ENCODE data around the gene HINT3.
"Not testable (repeated sequence)": the region's sequence is repeated elsewhere in the genome, so short reads cannot be mapped to it uniquely, and the experiment has no call there.

The HINT3 gene

GRCh38 chr6:126010040-126010439, 53.5 kb downstream of the HINT3 start:
- DNase-seq: no peak

- DNase-seq: no peak
These were observed 59.3 kb downstream of the HINT3 start for GRCh38 chr6:126015863-126016262.

GRCh38 chr6:126016591-126016990, 60.0 kb downstream of the HINT3 start:
- DNase-seq: no peak

- no peak for DNase-seq
These were observed 61.1 kb downstream of the HINT3 start for GRCh38 chr6:126017668-126018067.

DNA sequence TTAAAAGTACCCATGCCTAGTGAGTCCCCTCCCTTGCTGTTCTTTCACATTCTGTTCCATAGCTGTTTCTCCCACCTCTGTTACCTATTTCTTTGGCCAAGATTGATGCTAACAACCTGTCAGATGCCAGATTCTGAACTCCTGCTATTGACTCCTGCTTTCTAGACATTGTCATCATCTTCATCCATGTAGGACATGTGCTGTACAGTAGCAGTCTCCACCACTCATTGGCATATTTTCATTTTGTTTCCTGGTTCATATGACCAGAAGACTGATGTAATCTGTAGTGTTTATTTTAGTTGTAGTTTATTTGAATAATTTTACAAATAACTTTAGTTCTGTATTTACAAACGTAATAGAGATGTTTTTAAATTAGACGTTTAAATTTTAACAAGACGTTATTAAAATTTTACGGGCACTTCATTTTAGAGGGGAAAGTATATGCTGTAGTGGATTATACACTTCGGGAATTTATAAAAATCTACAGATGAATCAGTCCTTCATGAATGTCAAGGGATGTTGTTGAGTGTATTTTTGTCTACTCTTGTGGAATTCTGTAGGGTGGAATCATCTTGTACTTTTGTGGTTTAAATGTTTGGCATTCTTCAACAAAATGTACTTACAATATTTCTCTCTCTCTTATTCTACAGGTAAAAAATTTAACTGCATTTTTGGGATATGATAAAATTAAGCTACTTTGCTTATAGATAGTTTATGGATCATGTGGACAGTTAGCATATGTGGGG, 63.9 kb downstream of the HINT3 start:
- DNase-seq: no peak

- DNase-seq: not testable (repeated sequence)
These were observed 66.9 kb downstream of the HINT3 start for GRCh38 chr6:126023474-126023873.

GRCh38 chr6:126026001-126026400, 69.4 kb downstream of the HINT3 start:
- DNase-seq: no peak

GRCh38 chr6:126027601-126028000, 71.0 kb downstream of the HINT3 start:
- DNase-seq: no peak
